Central memory CD4-positive, alpha-beta T cell (primary cell): ENCODE measurements around the gene SAMD3.
A peak's percentile ranks its signal among the peaks of the same experiment; 100 is the strongest.
"Not testable (repeated sequence)": the region's sequence is repeated elsewhere in the genome, so short reads cannot be mapped to it uniquely, and the experiment has no call there.

Source experiments
- DNase-seq: peaks from one replicate; pipeline ENCODE4 v3.0.0; 2022

The SAMD3 gene

GRCh38 chr6:130173377-130174004 lies 49.3 kb downstream of the SAMD3 start:
- not testable (repeated sequence) for DNase-seq

GRCh38 chr6:130170160-130170559 lies 52.6 kb downstream of the SAMD3 start:
- not testable (repeated sequence) for DNase-seq

DNA sequence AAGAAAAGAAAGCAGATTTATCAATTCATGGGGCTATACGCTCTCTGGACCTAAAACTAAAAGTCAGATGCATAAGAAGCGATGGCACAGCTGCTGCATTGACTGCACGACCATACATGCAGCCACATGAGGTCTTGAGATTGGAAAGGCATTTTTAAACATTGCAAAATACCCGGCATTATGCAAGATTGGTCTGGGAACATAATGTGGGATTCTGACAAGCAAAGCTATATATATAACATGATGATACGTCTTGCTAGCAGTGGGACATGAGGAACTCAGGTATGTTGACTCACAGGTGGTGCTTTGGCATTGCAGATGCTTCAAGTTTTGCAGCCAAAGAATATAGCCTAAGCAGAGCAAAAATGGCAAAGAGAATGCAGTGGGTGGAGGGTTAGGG lies 55.1 kb downstream of the SAMD3 start:
- no peak for DNase-seq

GRCh38 chr6:130164251-130164650 lies 58.5 kb downstream of the SAMD3 start:
- DNase-seq = no peak

GRCh38 chr6:130163266-130163665 lies 59.5 kb downstream of the SAMD3 start:
- DNase-seq = no peak

GRCh38 chr6:130162421-130162820 lies 60.3 kb downstream of the SAMD3 start:
- no peak for DNase-seq

- no peak for DNase-seq
These were observed 60.9 kb downstream of the SAMD3 start for GRCh38 chr6:130161683-130162404.

DNA sequence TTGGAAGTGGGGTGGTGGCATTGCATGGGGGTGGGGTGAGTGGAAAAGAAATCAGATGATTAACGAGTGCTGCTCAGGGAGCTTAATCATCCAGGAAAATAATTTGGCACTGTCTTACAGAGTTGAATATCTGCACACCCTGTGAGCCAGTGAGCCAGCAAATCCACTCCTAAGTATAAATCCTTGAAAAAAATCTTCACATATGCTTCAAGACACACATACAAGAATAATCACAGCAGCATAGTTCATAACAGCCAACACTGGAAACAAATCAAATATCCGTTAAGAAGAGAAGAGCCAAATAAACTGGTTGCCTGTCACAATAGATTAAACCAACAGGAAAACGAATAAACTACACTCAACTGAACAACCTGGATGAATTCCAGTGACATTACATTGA lies 62.8 kb downstream of the SAMD3 start:
- no peak for DNase-seq

DNA sequence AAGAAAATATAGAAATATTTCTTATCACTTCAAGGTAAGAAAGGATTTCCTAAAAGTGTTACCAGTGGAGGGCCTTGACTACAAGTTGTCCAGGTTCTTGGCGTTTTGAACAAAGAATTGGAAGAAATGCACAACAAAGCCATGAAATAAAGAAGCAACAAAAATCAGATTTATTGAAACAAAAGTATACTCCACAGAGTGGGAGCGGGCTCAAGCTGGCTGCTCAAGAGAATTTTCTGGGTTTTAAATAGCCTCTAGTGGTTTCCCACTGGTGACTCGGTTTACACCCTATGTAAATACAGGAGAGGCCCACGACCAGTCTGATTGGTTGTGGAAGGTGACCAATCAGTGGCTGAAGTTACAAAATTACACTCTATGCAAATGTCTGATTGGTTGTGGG lies 64.2 kb downstream of the SAMD3 start:
- DNase-seq = no peak

DNA sequence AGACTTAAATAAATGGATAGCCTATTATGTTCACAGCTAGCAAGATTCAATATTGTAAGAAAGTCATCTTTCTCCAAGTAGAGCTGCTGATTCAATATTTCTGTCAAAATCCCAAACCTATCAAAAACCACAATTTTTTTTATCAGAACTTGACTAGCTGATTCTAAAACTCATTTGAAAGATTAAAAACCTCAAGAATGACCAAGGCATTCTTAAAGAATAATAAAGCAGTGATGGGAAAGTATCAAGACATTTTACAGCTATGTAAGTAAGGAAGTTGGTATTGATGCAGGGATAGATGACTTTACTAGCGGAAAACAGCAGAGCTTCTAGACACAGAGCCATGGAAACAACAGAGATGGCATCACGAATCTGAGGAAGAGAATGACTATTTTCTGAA lies 64.7 kb downstream of the SAMD3 start:
- DNase-seq = no peak

DNA sequence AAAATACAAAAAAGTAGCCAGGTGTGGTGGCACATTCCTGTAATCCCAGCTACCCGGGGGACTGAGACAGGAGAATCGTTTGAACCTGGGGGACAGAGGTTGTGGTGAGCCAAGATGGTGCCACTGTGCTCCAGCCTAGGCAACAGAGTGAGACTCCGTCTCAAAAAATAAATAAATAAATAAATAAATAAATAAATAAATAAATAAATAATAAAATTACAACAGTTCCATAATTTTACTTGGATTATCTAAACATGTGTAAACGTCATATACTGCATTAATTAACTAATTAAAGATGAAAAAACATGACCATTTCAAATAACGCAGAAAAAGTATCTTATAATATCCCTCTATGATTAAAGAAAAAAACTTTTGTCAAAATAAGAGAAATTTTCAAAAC lies 65.8 kb downstream of the SAMD3 start:
- DNase-seq = no peak

GRCh38 chr6:130152908-130153510 lies 69.7 kb downstream of the SAMD3 start:
- no peak for DNase-seq

DNA sequence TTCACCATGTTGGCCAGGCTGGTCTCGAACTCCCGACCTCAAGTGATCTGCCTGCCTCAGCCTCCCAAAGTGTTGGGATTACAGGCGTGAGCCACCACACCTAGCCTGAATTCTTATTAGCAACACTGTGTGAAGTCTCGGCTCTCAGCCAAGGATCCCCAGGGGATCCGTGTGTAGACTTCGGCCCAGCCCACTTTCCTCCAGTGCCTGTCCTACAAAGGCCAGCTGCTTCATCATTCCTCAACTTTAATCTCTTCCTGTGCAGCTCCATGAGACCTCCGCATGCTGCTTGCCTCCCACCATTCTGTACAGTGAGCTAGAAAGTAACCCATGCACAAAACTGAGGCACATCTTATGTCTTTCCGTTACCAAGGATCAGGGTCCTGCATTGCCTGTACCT lies 71.8 kb downstream of the SAMD3 start:
- DNase-seq = no peak

GRCh38 chr6:130149016-130149415 lies 73.7 kb downstream of the SAMD3 start:
- not testable (repeated sequence) for DNase-seq

- no peak for DNase-seq
These were observed 74.6 kb downstream of the SAMD3 start for GRCh38 chr6:130148181-130148580.

- DNase-seq = no peak
These were observed 75.6 kb downstream of the SAMD3 start for GRCh38 chr6:130147111-130147510.

GRCh38 chr6:130143709-130144108 lies 79.0 kb downstream of the SAMD3 start:
- DNase-seq = no peak

DNA sequence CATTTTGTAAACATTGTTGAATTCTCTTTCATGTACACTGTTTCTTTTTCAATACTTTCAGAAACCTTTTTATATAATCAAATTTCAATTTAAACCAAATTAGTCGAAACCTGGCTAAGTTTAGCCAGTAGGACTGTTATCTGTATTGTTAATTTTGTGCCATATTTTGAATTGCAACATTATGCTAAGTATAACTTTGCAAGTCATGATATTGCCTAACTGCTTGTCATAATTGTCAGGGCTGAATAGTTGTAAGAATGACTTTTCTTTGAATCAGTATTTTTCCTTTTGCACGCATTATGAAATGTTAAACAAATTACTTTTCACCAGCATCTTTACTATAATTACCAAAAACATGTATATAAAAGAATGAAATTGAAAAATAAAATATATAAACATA lies 82.7 kb downstream of the SAMD3 start:
- DNase-seq = no peak

GRCh38 chr6:130138909-130139242 lies 83.9 kb downstream of the SAMD3 start:
- DNase-seq = no peak

- DNase-seq = no peak
These were observed 84.4 kb downstream of the SAMD3 start for GRCh38 chr6:130138116-130138908.

DNA sequence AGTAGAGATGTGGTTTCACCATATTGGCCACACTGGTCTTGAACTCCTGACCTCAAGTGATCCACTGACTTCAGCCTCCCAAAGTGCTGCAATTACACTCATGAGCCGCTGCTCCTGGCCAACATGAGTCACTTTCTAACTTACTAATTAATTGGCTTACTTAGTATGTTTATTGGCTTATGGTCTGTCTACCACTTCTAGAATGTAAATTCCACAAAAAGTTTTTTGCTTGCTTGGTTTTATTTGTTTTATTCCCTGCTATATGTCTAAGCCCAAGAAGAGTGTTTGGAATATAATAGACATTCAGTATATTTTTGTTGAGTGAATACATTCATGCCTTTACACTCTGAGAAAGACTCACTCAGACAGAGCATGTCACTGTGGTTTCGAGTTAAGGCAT lies 86.0 kb downstream of the SAMD3 start:
- DNase-seq = no peak

DNA sequence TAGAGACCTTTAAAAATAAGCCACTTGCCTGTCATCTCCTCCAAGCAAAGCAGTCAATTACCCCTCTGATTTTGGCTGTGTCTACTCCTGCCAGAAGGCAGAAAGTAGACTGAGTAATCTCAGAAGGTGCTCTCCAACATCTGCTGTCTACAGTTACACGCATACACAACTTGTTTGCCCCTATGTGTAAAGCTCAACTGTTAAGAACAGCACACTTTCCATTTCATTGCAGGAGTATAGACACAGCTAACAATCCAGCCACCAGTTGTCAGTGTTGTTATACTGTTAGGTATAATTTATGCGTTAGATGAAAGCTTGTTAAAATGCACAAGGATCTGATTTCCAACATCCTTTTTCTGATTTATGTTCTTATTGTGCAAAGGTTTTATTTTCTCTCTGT lies 88.2 kb downstream of the SAMD3 start:
- DNase-seq = no peak

DNA sequence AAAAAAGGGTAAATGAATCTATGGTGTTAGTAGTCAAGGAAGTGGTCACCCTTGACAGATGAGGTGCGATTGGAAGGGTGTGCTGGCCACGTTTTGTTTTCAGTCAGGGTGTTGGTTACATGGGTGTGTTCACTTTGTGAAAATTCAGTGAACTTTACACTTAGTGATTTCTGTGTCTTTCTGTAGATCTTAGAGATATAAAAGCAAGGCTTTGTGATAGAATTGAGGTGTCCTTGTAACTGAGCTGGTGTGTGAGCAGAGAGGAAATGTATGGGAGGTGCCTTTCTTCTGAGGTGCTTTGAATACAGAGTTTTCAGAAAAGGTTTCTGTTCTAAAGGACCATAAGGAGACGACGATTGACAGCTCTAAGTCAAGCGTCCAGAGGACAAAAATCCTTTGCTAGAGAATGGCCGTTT lies 90.5 kb downstream of the SAMD3 start:
- DNase-seq = peak; percentile 84
